B cell (primary cell): ENCODE results near the gene KIAA0825. TPM values are rescaled to one million over a fixed set of nuclear protein-coding genes. Genes with fewer than 3 reads are reported as not detected.

Source experiments
- ATAC-seq: fragments of 200-7000 bp; cut with Tn5 transposase; one replicate; pipeline ENCODE4 v1.10.0; 2021; ENCODE audit warnings: low read depth, mild to moderate bottlenecking, moderate number of reproducible peaks, moderate library complexity
- CTCF ChIA-PET: fragments of 350-600 bp; sonication (Branson Sonifier 250); formaldehyde crosslinking; loops from one replicate; lab custom pipeline; 2021; ENCODE audit warnings: antibody characterized with exemption, inconsistent platforms; lab: Charles Lee
- POLR2A ChIA-PET: fragments of 350-600 bp; sonication (Branson Sonifier 250); formaldehyde crosslinking; loops from one replicate; lab custom pipeline; 2021; ENCODE audit warnings: antibody characterized with exemption; lab: Charles Lee
- DNase-seq: peaks from one replicate; pipeline ENCODE4 v3.0.0; 2013
- H2AFZ ChIP-seq: 2 replicates; pipeline ENCODE4 v1.6.1; 2012; ENCODE audit warnings: mild to moderate bottlenecking, low read depth, low read length; ENCODE audit not compliant: insufficient read depth, poor library complexity, severe bottlenecking
- H3K27ac ChIP-seq, 2 donors: 1 replicate in 1 of 2; 2 replicates in 1 of 2; pipeline ENCODE4 v1.5.1; 2012 to 2013; ENCODE audit warnings: low read length in 2 of 2, mild to moderate bottlenecking in 2 of 2, moderate library complexity in 1 of 2
- H3K27me3 ChIP-seq, 4 experiments: fragments of 200-600 bp in 1 of 4; sonication (generic) in 1 of 4; replicated peaks in 1 of 4; 1 replicate in 2 of 4; 2 replicates in 2 of 4; pipeline versions ENCODE4 v1.6.1 to v1.7.0; 2013 to 2016; ENCODE audit warnings: low read length in 3 of 4, mild to moderate bottlenecking in 2 of 4, mixed read lengths in 1 of 4, moderate library complexity in 1 of 4; ENCODE audit not compliant: insufficient read depth in 4 of 4, control insufficient read depth in 3 of 4; ENCODE audit errors: control extremely low read depth in 1 of 4
- H3K36me3 ChIP-seq, 2 experiments: replicated peaks in 1 of 2; 1 replicate in 1 of 2; 2 replicates in 1 of 2; pipeline versions ENCODE4 v1.6.1 to v1.7.1; 2013; ENCODE audit warnings: low read length in 1 of 2; ENCODE audit not compliant: insufficient read depth in 2 of 2, control insufficient read depth in 1 of 2; ENCODE audit errors: control extremely low read depth in 1 of 2, extremely low read depth in 1 of 2
- H3K4me1 ChIP-seq, 2 donors: fragments of 200-600 bp in 1 of 2; sonication (generic) in 1 of 2; 1 replicate in 1 of 2; 2 replicates in 1 of 2; pipeline versions ENCODE4 v1.5.1 to v1.6.1; 2013 to 2017; ENCODE audit warnings: low read length in 2 of 2; ENCODE audit not compliant: control insufficient read depth in 2 of 2, insufficient read depth in 2 of 2
- H3K4me2 ChIP-seq: replicated peaks from 2 replicates; pipeline ENCODE3; 2012; ENCODE audit warnings: mild to moderate bottlenecking, low read depth, low read length; ENCODE audit not compliant: poor library complexity, severe bottlenecking
- H3K4me3 ChIP-seq, 5 experiments: fragments of 200-600 bp in 1 of 5; sonication (generic) in 1 of 5; 1 replicate in 3 of 5; 2 replicates in 2 of 5; pipeline versions ENCODE4 v1.5.1 to v1.7.0; 2011 to 2016; ENCODE audit warnings: low read length in 4 of 5, mild to moderate bottlenecking in 4 of 5, low read depth in 2 of 5, control low read depth in 1 of 5, moderate library complexity in 1 of 5; ENCODE audit not compliant: insufficient read depth in 1 of 5; ENCODE audit errors: control extremely low read depth in 1 of 5, extremely low read depth in 1 of 5
- H3K79me2 ChIP-seq: fragments of 200-600 bp; sonication (generic); one replicate; pipeline ENCODE4 v1.6.0; 2016; ENCODE audit warnings: low read length; ENCODE audit not compliant: control insufficient read depth, insufficient read depth
- H3K9ac ChIP-seq: fragments of 200-600 bp; sonication (generic); 2 replicates; pipeline ENCODE4 v1.6.1; 2017; ENCODE audit warnings: mild to moderate bottlenecking, low read length, moderate library complexity
- H3K9me3 ChIP-seq, 3 donors: one replicate each; pipeline versions ENCODE4 v1.6.1 to v1.7.1; 2013; ENCODE audit warnings: low read length in 2 of 3; ENCODE audit not compliant: control insufficient read depth in 2 of 3, insufficient read depth in 1 of 3; ENCODE audit errors: control extremely low read depth in 1 of 3
- H4K20me1 ChIP-seq: 2 replicates; pipeline ENCODE4 v1.6.0; 2012; ENCODE audit warnings: mild to moderate bottlenecking, low read length; ENCODE audit not compliant: insufficient read depth, control insufficient read depth, poor library complexity, severe bottlenecking
- H3K27ac Mint-ChIP-seq: one replicate; pipeline ENCODE4 v1.8.0; 2021; ENCODE audit warnings: mixed read lengths
- H3K27me3 Mint-ChIP-seq: one replicate; pipeline ENCODE4 v1.8.0; 2021; ENCODE audit warnings: mixed read lengths
- H3K4me1 Mint-ChIP-seq: one replicate; pipeline ENCODE4 v1.8.0; 2021; ENCODE audit warnings: mixed read lengths
- H3K4me3 Mint-ChIP-seq: one replicate; pipeline ENCODE4 v1.8.0; 2021; ENCODE audit warnings: mixed read lengths
- H3K9me3 Mint-ChIP-seq: one replicate; pipeline ENCODE4 v1.8.0; 2022; ENCODE audit warnings: mixed read lengths; ENCODE audit not compliant: insufficient read depth
- EZH2 ChIP-seq: IDR thresholded peaks from 2 replicates; pipeline ENCODE4 v1.6.1; 2012; ENCODE audit warnings: borderline replicate concordance, low read depth, mild to moderate bottlenecking, moderate library complexity, low read length; ENCODE audit not compliant: insufficient read depth, poor library complexity, severe bottlenecking
- WGBS: methylation state at CpG from one replicate; pipeline ENCODE4 v1.1.5; 2013; ENCODE audit warnings: missing lambda C conversion rate; ENCODE audit not compliant: insufficient coverage; 5-methylcytosine and 5-hydroxymethylcytosine counted together
- intact Hi-C: fragments of 100-400 bp; cut with micrococcal nuclease; formaldehyde crosslinking; loops from one replicate; pipeline ENCODE4 v1.10.0; 2022
- polyA minus RNA-seq: library from RNA; depleted of rRNA, polyadenylated mRNA; stranded (reverse); fragments of >200 nt; gene quantifications from 2 replicates; pipeline ENCODE4 v1.2.3, GENCODE V29; 2012
- polyA plus RNA-seq: library from polyadenylated mRNA; depleted of rRNA; stranded (reverse); fragments of >200 nt; gene quantifications from 2 replicates; pipeline ENCODE4 v1.2.3, GENCODE V29; 2012
- total RNA-seq, 2 donors: library from RNA; stranded (reverse); fragments of 120-200 nt in 1 of 2; gene quantifications; 1 replicate in 1 of 2; 2 replicates in 1 of 2; pipeline versions ENCODE4 v1.2.3 to v1.2.4, GENCODE V29; 2013 to 2022
- TF ChIP-seq, protein P1 (sequence below): fragments of 200-600 bp; IDR thresholded peaks from one replicate; pipeline ENCODE4 v1.8.0; 2022; ENCODE audit warnings: antibody characterized with exemption, mild to moderate bottlenecking

The KIAA0825 gene, protein sequence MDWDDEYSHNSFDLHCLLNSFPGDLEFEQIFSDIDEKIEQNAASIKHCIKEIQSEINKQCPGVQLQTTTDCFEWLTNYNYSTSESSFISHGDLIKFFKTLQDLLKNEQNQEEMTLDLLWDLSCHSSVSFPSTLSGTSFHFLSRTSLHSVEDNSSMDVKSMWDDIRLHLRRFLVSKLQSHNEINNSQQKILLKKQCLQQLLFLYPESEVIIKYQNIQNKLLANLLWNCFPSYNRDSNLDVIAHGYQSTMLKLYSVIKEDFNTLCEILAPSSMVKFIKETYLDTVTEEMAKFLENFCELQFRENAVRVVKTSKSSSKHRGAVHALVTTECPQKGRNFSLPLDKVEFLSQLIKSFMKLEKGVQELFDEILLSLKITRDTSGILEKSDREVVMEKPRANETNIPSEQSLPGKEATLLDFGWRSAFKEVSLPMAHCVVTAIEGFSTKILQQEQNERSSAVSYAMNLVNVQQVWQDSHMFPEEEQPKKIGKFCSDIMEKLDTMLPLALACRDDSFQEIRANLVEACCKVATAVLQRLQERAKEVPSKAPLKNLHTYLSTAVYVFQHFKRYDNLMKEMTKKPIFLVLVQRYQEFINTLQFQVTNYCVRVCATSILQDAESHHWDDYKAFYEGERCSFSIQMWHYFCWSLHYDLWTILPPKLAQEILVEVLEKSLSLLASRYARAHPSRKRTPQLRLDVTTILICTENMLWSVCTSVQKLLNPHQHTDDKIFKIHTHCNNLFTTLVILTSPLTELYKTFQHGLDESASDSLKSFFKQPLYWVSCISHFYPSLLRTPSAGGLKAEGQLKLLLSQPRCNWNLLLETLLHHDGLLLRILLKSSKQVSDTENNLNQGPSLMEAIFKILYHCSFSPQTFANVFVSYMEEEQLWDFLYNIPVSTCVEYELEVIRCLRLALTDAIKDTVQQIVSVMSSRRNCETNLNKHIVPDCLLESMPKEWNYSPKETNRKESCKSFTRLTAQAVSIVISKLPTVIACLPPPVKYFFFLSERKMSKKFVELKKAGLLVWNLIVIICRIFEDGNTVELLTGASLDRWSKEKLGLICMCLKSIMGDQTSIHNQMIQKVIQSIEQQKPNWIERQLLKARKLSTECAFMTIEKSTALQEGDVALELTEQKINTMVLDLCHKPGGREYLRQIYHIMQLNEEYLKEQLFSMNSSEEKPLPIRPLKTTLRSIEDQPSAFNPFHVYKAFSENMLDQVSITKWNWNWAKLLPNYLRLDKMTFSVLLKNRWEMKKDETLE (N-terminal part only)
- total RNA-seq (2.7 and 3.0 TPM in 2 replicates), polyA plus RNA-seq (0.43 and 0.58 TPM in 2 replicates), polyA minus RNA-seq (0.94 and 2.2 TPM in 2 replicates)
- 3.2 TPM for total RNA-seq (2013)

DNA sequence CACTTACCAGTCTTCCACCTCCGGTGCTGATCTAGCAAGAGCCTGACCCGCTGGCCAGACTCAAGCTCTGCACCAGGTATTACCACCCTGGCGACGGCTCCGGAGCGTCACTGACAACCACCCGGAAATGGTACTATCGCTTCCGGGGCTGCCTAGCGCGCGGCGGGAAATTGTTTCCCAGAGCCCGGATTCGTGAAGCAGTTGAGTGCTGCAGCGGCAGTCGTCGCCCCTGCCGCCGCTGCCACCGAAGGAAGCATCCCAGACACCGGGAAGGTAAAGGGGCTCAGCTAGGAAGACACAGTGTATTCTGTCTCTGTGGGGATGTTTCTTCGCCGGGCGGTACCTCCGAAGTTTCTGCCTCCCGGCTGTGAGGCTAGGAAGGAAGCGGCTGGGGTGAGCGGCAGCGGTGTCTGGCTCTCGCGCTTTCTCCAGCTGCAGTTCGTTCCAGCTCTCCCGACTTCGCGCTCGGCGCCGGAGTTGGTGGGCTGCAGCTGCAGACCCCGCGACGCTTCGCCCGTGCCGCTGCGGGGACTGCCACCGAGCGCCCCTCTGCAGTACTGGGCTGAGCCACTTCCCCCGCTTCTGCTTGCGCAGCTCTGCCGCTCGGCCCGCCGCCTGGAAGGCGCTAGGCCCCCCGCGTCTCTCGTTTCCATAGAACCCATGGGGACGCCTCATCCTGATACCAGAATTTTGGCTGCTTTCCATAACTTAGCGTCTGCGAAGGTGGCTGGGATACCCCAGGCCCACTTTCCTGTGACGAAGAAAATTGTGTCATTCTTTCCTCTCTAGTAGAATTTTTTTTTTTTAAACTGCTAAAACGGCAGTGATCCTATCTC lies at the start of gene KIAA0825, which contains the start of gene SLF1:
Gene KIAA0825 (minus strand): TSS at position 112 of the 836 bp plus-strand sequence. CDS start 81,478 bp downstream, outside the sequence.
Gene SLF1 (plus strand): TSS at position 177 of the 836 bp plus-strand sequence. CDS start 10,142 bp downstream, outside the sequence.
- Histone ChIP-seq H3K4me3 (peak within 1 kb of the TSS; percentile 73 to 96 (median 90)), H4K20me1 (no peaks in the 10 kb centered on the region), H3K27ac (peak within 1 kb of the TSS; percentile 22 to 64), H3K4me2 (peak within 1 kb of the TSS; percentile 80), H3K27me3 (no peaks in the 10 kb centered on the region), H2AFZ (peak within 1 kb of the TSS; percentile 94), H3K4me1 (peaks cover 18% of the 10 kb centered on the region in 2 donors), H3K9me3 (no peaks in the 10 kb centered on the region), H3K79me2 (peaks cover 31% of the 10 kb centered on the region), H3K36me3 (peaks cover 0 to 3% of the 10 kb centered on the region in 2 experiments), H3K9ac (peak within 1 kb of the TSS; percentile 75)
- POLR2A ChIA-PET, result interaction anchor here (1.8 kb wide), 1 partner anchor 10 kb away, joined by 3 read pairs; no protein-coding TSS in a partner anchor
- H3K4me3 Mint-ChIP-seq, result peak within 1 kb of the TSS; percentile 96
- ATAC-seq, result peak; percentile 95
- CTCF ChIA-PET, result interaction anchor here (2.1 kb wide), 1 partner anchor 119 kb away, joined by 6 read pairs; no protein-coding TSS in a partner anchor
- intact Hi-C loops, result loop anchor here (1.0 to 10.0 kb wide), 3 partner anchors 74 to 936 kb away; partner anchors contain the start of genes ARSK and SKIC3
- H3K9me3 Mint-ChIP-seq, result no peaks in the 10 kb centered on the region
- under 1% methylated on average over 61 of the region's 63 CpGs for WGBS
- peak within 1 kb of the TSS; percentile 92 for H3K27ac Mint-ChIP-seq
- TF ChIP-seq EZH2, result no peak
- TF ChIP-seq, protein P1, sequence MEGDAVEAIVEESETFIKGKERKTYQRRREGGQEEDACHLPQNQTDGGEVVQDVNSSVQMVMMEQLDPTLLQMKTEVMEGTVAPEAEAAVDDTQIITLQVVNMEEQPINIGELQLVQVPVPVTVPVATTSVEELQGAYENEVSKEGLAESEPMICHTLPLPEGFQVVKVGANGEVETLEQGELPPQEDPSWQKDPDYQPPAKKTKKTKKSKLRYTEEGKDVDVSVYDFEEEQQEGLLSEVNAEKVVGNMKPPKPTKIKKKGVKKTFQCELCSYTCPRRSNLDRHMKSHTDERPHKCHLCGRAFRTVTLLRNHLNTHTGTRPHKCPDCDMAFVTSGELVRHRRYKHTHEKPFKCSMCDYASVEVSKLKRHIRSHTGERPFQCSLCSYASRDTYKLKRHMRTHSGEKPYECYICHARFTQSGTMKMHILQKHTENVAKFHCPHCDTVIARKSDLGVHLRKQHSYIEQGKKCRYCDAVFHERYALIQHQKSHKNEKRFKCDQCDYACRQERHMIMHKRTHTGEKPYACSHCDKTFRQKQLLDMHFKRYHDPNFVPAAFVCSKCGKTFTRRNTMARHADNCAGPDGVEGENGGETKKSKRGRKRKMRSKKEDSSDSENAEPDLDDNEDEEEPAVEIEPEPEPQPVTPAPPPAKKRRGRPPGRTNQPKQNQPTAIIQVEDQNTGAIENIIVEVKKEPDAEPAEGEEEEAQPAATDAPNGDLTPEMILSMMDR, result no peak
- DNase-seq, result peak; percentile 85
- H3K4me1 Mint-ChIP-seq, result peaks cover 22% of the 10 kb centered on the region
- no peaks in the 10 kb centered on the region for H3K27me3 Mint-ChIP-seq
